IMR-90 (cell line): ENCODE results near the gene CFAP119. TPM values are rescaled to one million over a fixed set of nuclear protein-coding genes. Genes with fewer than 3 reads are reported as not detected.

ENCODE experiments used
- ATAC-seq: fragments of 200-7000 bp; cut with Tn5 transposase; 2 replicates; pipeline ENCODE4 v1.9.1; 2020; ENCODE audit warnings: low read depth, mild to moderate bottlenecking, moderate library complexity
- BruUV-seq: library from RNA; stranded (reverse); fragments of 400-500 nt; replicated peaks from 2 replicates; lab custom pipeline; 2021; lab: Mats Ljungman, UMichigan
- CTCF ChIA-PET: fragments of 300-600 bp; formaldehyde crosslinking; extraction: SDS; loops from one replicate; lab custom pipeline; 2021; ENCODE audit warnings: antibody characterized with exemption; lab: Yijun Ruan, JAX
- POLR2A ChIA-PET: fragments of 300-600 bp; sonication (Branson Sonifier 250); formaldehyde crosslinking; loops from one replicate; lab custom pipeline; 2022; ENCODE audit warnings: antibody characterized with exemption; ENCODE audit not compliant: unreplicated experiment; lab: Charles Lee
- DNase-seq: peaks from one replicate; pipeline ENCODE4 v3.0.0; 2013
- H2AFZ ChIP-seq: replicated peaks from 2 replicates; pipeline ENCODE3; 2013; ENCODE audit warnings: low read length, mild to moderate bottlenecking; ENCODE audit not compliant: poor library complexity
- H2AK5ac ChIP-seq: 2 replicates; pipeline ENCODE4 v1.6.1; 2013; ENCODE audit warnings: low read depth, low read length, inconsistent platforms
- H2AK9ac ChIP-seq: replicated peaks from 2 replicates; pipeline ENCODE3; 2013; ENCODE audit warnings: mild to moderate bottlenecking, low read depth, low read length, moderate library complexity; ENCODE audit not compliant: poor library complexity
- H2BK120ac ChIP-seq: 2 replicates; pipeline ENCODE4 v1.6.1; 2013; ENCODE audit warnings: low read depth, low read length, inconsistent platforms
- H2BK15ac ChIP-seq: 3 replicates; pipeline ENCODE4 v1.6.1; 2013; ENCODE audit warnings: low read depth, low read length, inconsistent platforms
- H2BK20ac ChIP-seq: 2 replicates; pipeline ENCODE4 v1.6.1; 2013; ENCODE audit warnings: low read depth, mild to moderate bottlenecking, inconsistent platforms, low read length, moderate library complexity
- H2BK5ac ChIP-seq: 2 replicates; pipeline ENCODE4 v1.6.1; 2013; ENCODE audit warnings: mild to moderate bottlenecking, low read depth, low read length, inconsistent platforms; ENCODE audit not compliant: poor library complexity, severe bottlenecking
- H3K14ac ChIP-seq: replicated peaks from 2 replicates; pipeline ENCODE4 v1.6.1; 2013; ENCODE audit warnings: low read depth, low read length, inconsistent platforms
- H3K18ac ChIP-seq: 2 replicates; pipeline ENCODE4 v1.6.1; 2013; ENCODE audit warnings: low read depth, low read length, control low read depth
- H3K23ac ChIP-seq: 2 replicates; pipeline ENCODE4 v1.6.1; 2013; ENCODE audit warnings: low read depth, low read length, inconsistent platforms
- H3K27ac ChIP-seq: 2 replicates; pipeline ENCODE4 v1.5.1; 2013; ENCODE audit warnings: mild to moderate bottlenecking, control low read depth, low read length; ENCODE audit not compliant: insufficient read depth
- H3K27me3 ChIP-seq: 2 replicates; pipeline ENCODE4 v1.6.1; 2013; ENCODE audit warnings: low read length; ENCODE audit not compliant: control insufficient read depth, insufficient read depth
- H3K36me3 ChIP-seq: 2 replicates; pipeline ENCODE4 v1.6.1; 2013; ENCODE audit warnings: low read length, mixed read lengths; ENCODE audit not compliant: control insufficient read depth, insufficient read depth
- H3K4ac ChIP-seq: 2 replicates; pipeline ENCODE4 v1.6.1; 2013; ENCODE audit warnings: low read depth, low read length, inconsistent platforms
- H3K4me1 ChIP-seq: 2 replicates; pipeline ENCODE4 v1.6.1; 2013; ENCODE audit warnings: low read length, mixed read lengths; ENCODE audit not compliant: control insufficient read depth, insufficient read depth
- H3K4me2 ChIP-seq: 2 replicates; pipeline ENCODE4 v1.6.1; 2013; ENCODE audit warnings: low read depth, mild to moderate bottlenecking, control low read depth, low read length, moderate library complexity
- H3K4me3 ChIP-seq: 2 replicates; pipeline ENCODE4 v1.5.1; 2013; ENCODE audit warnings: low read depth, mild to moderate bottlenecking, control low read depth, low read length, moderate library complexity; ENCODE audit not compliant: insufficient read depth
- H3K56ac ChIP-seq: 2 replicates; pipeline ENCODE4 v1.6.1; 2013; ENCODE audit warnings: low read length, inconsistent platforms; ENCODE audit not compliant: insufficient read depth; ENCODE audit errors: extremely low read depth
- H3K79me1 ChIP-seq, 2 experiments: 2 replicates each; pipeline ENCODE4 v1.6.1; 2013; ENCODE audit warnings: low read length in 2 of 2, inconsistent platforms in 1 of 2, low read depth in 1 of 2
- H3K9ac ChIP-seq: 2 replicates; pipeline ENCODE4 v1.6.1; 2013; ENCODE audit warnings: low read depth, low read length, control low read depth
- H3K9me1 ChIP-seq: 2 replicates; pipeline ENCODE4 v1.6.1; 2013; ENCODE audit warnings: low read length, inconsistent platforms; ENCODE audit not compliant: insufficient read depth
- H3K9me3 ChIP-seq: 2 replicates; pipeline ENCODE4 v1.6.1; 2013; ENCODE audit warnings: low read length; ENCODE audit not compliant: control insufficient read depth, insufficient read depth
- H4K20me1 ChIP-seq: 2 replicates; pipeline ENCODE4 v1.6.1; 2013; ENCODE audit warnings: low read length, inconsistent platforms; ENCODE audit not compliant: insufficient read depth
- H4K5ac ChIP-seq: 2 replicates; pipeline ENCODE4 v1.6.1; 2013; ENCODE audit warnings: mild to moderate bottlenecking, low read depth, low read length, control low read depth
- H4K8ac ChIP-seq, 2 experiments: 2 replicates each; pipeline ENCODE4 v1.6.1; 2013; ENCODE audit warnings: low read depth in 2 of 2, low read length in 2 of 2, control low read depth in 1 of 2, inconsistent platforms in 1 of 2
- H4K91ac ChIP-seq: 2 replicates; pipeline ENCODE4 v1.6.1; 2013; ENCODE audit warnings: low read depth, low read length, inconsistent platforms; ENCODE audit not compliant: insufficient read depth
- BHLHE40 ChIP-seq: fragments of 150-350 bp; IDR thresholded peaks from 2 replicates; pipeline ENCODE4 v1.6.1; 2016; ENCODE audit warnings: mild to moderate bottlenecking, low read depth, low read length
- CEBPB ChIP-seq: IDR thresholded peaks from 2 replicates; pipeline ENCODE4 v1.6.1; 2012; ENCODE audit warnings: low read depth, low read length, improper control_type of control experiment
- CHD1 ChIP-seq: IDR thresholded peaks from 2 replicates; pipeline ENCODE4 v1.6.1; 2012; ENCODE audit warnings: low read depth, low read length, improper control_type of control experiment
- CTCF ChIP-seq: conservative IDR thresholded peaks from 2 replicates; pipeline ENCODE4 v1.5.1; 2012; ENCODE audit warnings: mild to moderate bottlenecking, low read depth, low read length, improper control_type of control experiment
- ELK1 ChIP-seq: fragments of 150-350 bp; IDR thresholded peaks from 2 replicates; pipeline ENCODE4 v1.6.1; 2016; ENCODE audit warnings: low read depth, mild to moderate bottlenecking, low read length, moderate library complexity, borderline replicate concordance
- FOS ChIP-seq: fragments of 150-350 bp; IDR thresholded peaks from 2 replicates; pipeline ENCODE4 v1.6.1; 2016; ENCODE audit warnings: low read depth, low read length
- MAFK ChIP-seq: IDR thresholded peaks from 2 replicates; pipeline ENCODE4 v1.6.1; 2012; ENCODE audit warnings: low read depth, low read length, improper control_type of control experiment
- MAZ ChIP-seq: IDR thresholded peaks from 2 replicates; pipeline ENCODE4 v1.6.1; 2012; ENCODE audit warnings: low read depth, mild to moderate bottlenecking, low read length, improper control_type of control experiment, moderate library complexity, borderline replicate concordance
- MXI1 ChIP-seq: IDR thresholded peaks from 2 replicates; pipeline ENCODE4 v1.6.1; 2012; ENCODE audit warnings: low read depth, mild to moderate bottlenecking, low read length, moderate library complexity, borderline replicate concordance
- NFE2L2 ChIP-seq: fragments of 150-350 bp; IDR thresholded peaks from 2 replicates; pipeline ENCODE4 v1.6.1; 2016; ENCODE audit warnings: low read depth, mild to moderate bottlenecking, low read length
- POLR2A ChIP-seq: IDR thresholded peaks from 2 replicates; pipeline ENCODE4 v1.6.1; 2012; ENCODE audit warnings: mild to moderate bottlenecking, low read depth, low read length
- RAD21 ChIP-seq: IDR thresholded peaks from 2 replicates; pipeline ENCODE4 v1.6.1; 2012; ENCODE audit warnings: low read length, improper control_type of control experiment
- RCOR1 ChIP-seq: IDR thresholded peaks from 2 replicates; pipeline ENCODE4 v1.6.1; 2012; ENCODE audit warnings: mild to moderate bottlenecking, low read length, improper control_type of control experiment; ENCODE audit not compliant: insufficient replicate concordance
- RFX5 ChIP-seq: IDR thresholded peaks from 2 replicates; pipeline ENCODE4 v1.8.0; 2012; ENCODE audit warnings: low read depth, mild to moderate bottlenecking, low read length, moderate library complexity
- SMC3 ChIP-seq: fragments of 150-350 bp; IDR thresholded peaks from 2 replicates; pipeline ENCODE4 v1.6.1; 2016; ENCODE audit warnings: low read depth, mild to moderate bottlenecking, antibody characterized with exemption, low read length, moderate library complexity
- WGBS, 2 experiments: methylation state at CpG; one replicate each; pipeline versions ENCODE4 v1.1.5 to v1.1.7; 2013; ENCODE audit warnings: missing lambda C conversion rate in 2 of 2; ENCODE audit not compliant: insufficient read length in 1 of 2; ENCODE audit errors: extremely low coverage in 2 of 2; 5-methylcytosine and 5-hydroxymethylcytosine counted together
- dilution Hi-C: fragments of 300-500 bp; cut with HindIII; formaldehyde crosslinking; loops from one replicate; pipeline ENCODE4 v1.14.3; 2018; ENCODE audit warnings: low sequenced_read_pairs; ENCODE audit not compliant: unreplicated experiment
- in situ Hi-C: fragments of 300-500 bp; cut with MboI; formaldehyde crosslinking; loops from 3 replicates; pipeline ENCODE4 v1.14.3; 2019; ENCODE audit warnings: low sequenced_read_pairs, inconsistent platforms, mixed read lengths
- intact Hi-C: fragments of 100-400 bp; cut with micrococcal nuclease; formaldehyde crosslinking; loops from 2 replicates; pipeline ENCODE4 v1.10.0; 2022
- polyA plus RNA-seq, 3 experiments: library from polyadenylated mRNA; depleted of rRNA; stranded (reverse); fragments of >200 nt; gene quantifications; 2 replicates each; pipeline ENCODE4 v1.2.3, GENCODE V29; 2012; ENCODE audit warnings: low replicate concordance in 1 of 3
- total RNA-seq: library from RNA; depleted of rRNA; stranded (reverse); fragments of >200 nt; gene quantifications from 2 replicates; pipeline ENCODE4 v1.2.3, GENCODE V29; 2012
- TF ChIP-seq, protein P1 (sequence below): fragments of 150-350 bp; IDR thresholded peaks from 2 replicates; pipeline ENCODE4 v1.6.1; 2017; ENCODE audit warnings: mild to moderate bottlenecking, antibody characterized with exemption, low read length, low read depth

Gene CFAP119
- total and polyA plus RNA-seq, 2 of the 4 experiments (the other 2 are of a cell fraction): 0.90 to 7.6 TPM

GRCh38 chr16:30728899-30729672 is 32.8 kb downstream of the CFAP119 start:
- H4K8ac ChIP-seq: no peak overlapping the region
- TF ChIP-seq SMC3 (no peak), MAZ (no peak), RCOR1 (no peak), FOS (no peak), RAD21 (no peak), BHLHE40 (no peak), MAFK (no peak), ELK1 (no peak), CEBPB (no peak), CHD1 (no peak), NFE2L2 (no peak), RFX5 (no peak), POLR2A (no peak), MXI1 (no peak), CTCF (no peak)
- TF ChIP-seq, protein P1, sequence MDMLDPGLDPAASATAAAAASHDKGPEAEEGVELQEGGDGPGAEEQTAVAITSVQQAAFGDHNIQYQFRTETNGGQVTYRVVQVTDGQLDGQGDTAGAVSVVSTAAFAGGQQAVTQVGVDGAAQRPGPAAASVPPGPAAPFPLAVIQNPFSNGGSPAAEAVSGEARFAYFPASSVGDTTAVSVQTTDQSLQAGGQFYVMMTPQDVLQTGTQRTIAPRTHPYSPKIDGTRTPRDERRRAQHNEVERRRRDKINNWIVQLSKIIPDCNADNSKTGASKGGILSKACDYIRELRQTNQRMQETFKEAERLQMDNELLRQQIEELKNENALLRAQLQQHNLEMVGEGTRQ: no peak
- H2BK15ac ChIP-seq: no peak overlapping the region
- H3K9me1 ChIP-seq: no peaks in the 10 kb centered on the region; the same call in 1 of the 2 replicates
- H4K5ac ChIP-seq: no peak overlapping the region
- no peak overlapping the region for H3K4ac ChIP-seq
- intact Hi-C loops: no loop called here
- DNase-seq (no peak), ATAC-seq (no peak)
- no peak overlapping the region for H2BK5ac ChIP-seq
- no peaks in the 10 kb centered on the region for H3K4me1 ChIP-seq
- no peak overlapping the region for H3K4me3 ChIP-seq
- no peak overlapping the region for H3K14ac ChIP-seq
- H2AFZ ChIP-seq: no peak overlapping the region
- H3K36me3 ChIP-seq: peaks cover 62% of the 10 kb centered on the region
- no peaks in the 10 kb centered on the region for H3K9me3 ChIP-seq
- no peak overlapping the region for H2AK5ac ChIP-seq
- ChIA-PET POLR2A (no interaction called here), CTCF (no interaction called here)
- H4K91ac ChIP-seq: no peak overlapping the region
- H3K4me2 ChIP-seq: no peak overlapping the region
- H3K27ac ChIP-seq: no peak overlapping the region
- in situ Hi-C loops: no loop called here
- BruUV-seq: no TSS peak
- H3K56ac ChIP-seq: no peak overlapping the region
- no peak overlapping the region for H2BK20ac ChIP-seq
- no peak overlapping the region for H3K18ac ChIP-seq
- H3K79me1 ChIP-seq: peaks cover 24 to 30% of the 10 kb centered on the region in 2 experiments
- 96% methylated on average over 5 of the region's 17 CpGs; no CpG with 5 or more reads in 1 of the 2 experiments for WGBS, 2 experiments
- no peak overlapping the region for H2BK120ac ChIP-seq
- H4K20me1 ChIP-seq: peaks cover 3% of the 10 kb centered on the region
- H2AK9ac ChIP-seq: no peak overlapping the region
- H3K9ac ChIP-seq: no peak overlapping the region
- no peak overlapping the region for H3K23ac ChIP-seq
- dilution Hi-C loops: no loop called here
- H3K27me3 ChIP-seq: no peaks in the 10 kb centered on the region
